GM18867 (cell line): ENCODE results near the gene CNOT4.
"Not testable (repeated sequence)": the region's sequence is repeated elsewhere in the genome, so short reads cannot be mapped to it uniquely, and the experiment has no call there.

ENCODE experiments used
- ATAC-seq: cut with Tn5 transposase; IDR thresholded peaks from one replicate; pipeline ENCODE4 v1.9.1; 2021; ENCODE audit warnings: mild to moderate bottlenecking, moderate library complexity; ENCODE audit not compliant: unreplicated experiment

CNOT4 gene

GRCh38 chr7:135517060-135517459, 7.2 kb upstream of the CNOT4 start:
- ATAC-seq: no peak

- no peak for ATAC-seq
Measured at GRCh38 chr7:135514856-135515255, 5.0 kb upstream of the CNOT4 start.

- ATAC-seq: peak; percentile 37
Measured at GRCh38 chr7:135512135-135512887, 2.4 kb upstream of the CNOT4 start.

- no peak for ATAC-seq
Measured at GRCh38 chr7:135510592-135511183, 786 bp upstream of the CNOT4 start.

- no peak for ATAC-seq
Measured at GRCh38 chr7:135509589-135509838, 388 bp downstream of the CNOT4 start.

- peak; percentile 29 for ATAC-seq
Measured at GRCh38 chr7:135508883-135509588, 866 bp downstream of the CNOT4 start.

GRCh38 chr7:135501402-135501801, 8.5 kb downstream of the CNOT4 start:
- ATAC-seq: no peak

GRCh38 chr7:135499818-135500217, 10.1 kb downstream of the CNOT4 start:
- ATAC-seq: no peak

- not testable (repeated sequence) for ATAC-seq
Measured at GRCh38 chr7:135497161-135497560, 12.7 kb downstream of the CNOT4 start.

- ATAC-seq: no peak
Measured at GRCh38 chr7:135493362-135493761, 16.5 kb downstream of the CNOT4 start.

GRCh38 chr7:135492151-135492550, 17.8 kb downstream of the CNOT4 start:
- no peak for ATAC-seq

GRCh38 chr7:135490783-135491182, 19.1 kb downstream of the CNOT4 start:
- ATAC-seq: no peak

GRCh38 chr7:135489791-135490190, 20.1 kb downstream of the CNOT4 start:
- ATAC-seq: no peak

- ATAC-seq: no peak
Measured at GRCh38 chr7:135486261-135486920, 23.5 kb downstream of the CNOT4 start.

- ATAC-seq: no peak
Measured at GRCh38 chr7:135481598-135481979, 28.3 kb downstream of the CNOT4 start.

- no peak for ATAC-seq
Measured at GRCh38 chr7:135480966-135481597, 28.8 kb downstream of the CNOT4 start.

- ATAC-seq: no peak
Measured at GRCh38 chr7:135475521-135475920, 34.4 kb downstream of the CNOT4 start.

GRCh38 chr7:135469705-135470104, 40.2 kb downstream of the CNOT4 start:
- ATAC-seq: not testable (repeated sequence)

- peak; percentile 61 for ATAC-seq
Measured at GRCh38 chr7:135467207-135467711, 42.6 kb downstream of the CNOT4 start.

- ATAC-seq: peak; percentile 16
Measured at GRCh38 chr7:135466442-135467206, 43.3 kb downstream of the CNOT4 start.
